Endodermal cell (in vitro differentiated cells): Measurements from ENCODE around the gene EML4. TPM values are rescaled to one million over a fixed set of nuclear protein-coding genes. Genes with fewer than 3 reads are reported as not detected.
"Not testable (repeated sequence)": the region's sequence is repeated elsewhere in the genome, so short reads cannot be mapped to it uniquely, and the experiment has no call there.

ENCODE experiments used
- DNase-seq: peaks from one replicate; pipeline ENCODE4 v3.0.0-alpha.2; 2017
- H3K27ac ChIP-seq: 2 replicates; pipeline ENCODE4 v1.5.1; 2013; ENCODE audit warnings: mild to moderate bottlenecking, low read depth, low read length, moderate library complexity
- H3K27me3 ChIP-seq: 2 replicates; pipeline ENCODE4 v1.6.1; 2013; ENCODE audit warnings: mild to moderate bottlenecking, low read length, moderate library complexity; ENCODE audit not compliant: insufficient read depth, control insufficient read depth, poor library complexity, severe bottlenecking
- H3K36me3 ChIP-seq: 2 replicates; pipeline ENCODE4 v1.7.0; 2013; ENCODE audit warnings: mild to moderate bottlenecking, low read length, moderate library complexity; ENCODE audit not compliant: control insufficient read depth, insufficient read depth
- H3K4me1 ChIP-seq: one replicate; pipeline ENCODE4 v1.7.0; 2013; ENCODE audit warnings: low read length; ENCODE audit not compliant: control insufficient read depth, insufficient read depth
- H3K4me3 ChIP-seq: 2 replicates; pipeline ENCODE4 v1.5.1; 2013; ENCODE audit warnings: mild to moderate bottlenecking, low read length, moderate library complexity
- H3K9ac ChIP-seq: 2 replicates; pipeline ENCODE4 v1.6.1; 2013; ENCODE audit warnings: mild to moderate bottlenecking, low read length, moderate library complexity; ENCODE audit not compliant: poor library complexity, severe bottlenecking; ENCODE audit errors: extremely low read depth
- H3K9me3 ChIP-seq: 2 replicates; pipeline ENCODE4 v1.6.1; 2013; ENCODE audit warnings: mild to moderate bottlenecking, low read length, moderate library complexity; ENCODE audit not compliant: control insufficient read depth
- H3K27ac Mint-ChIP-seq: 2 replicates; pipeline ENCODE4 v1.8.0; 2020; ENCODE audit warnings: mixed read lengths
- H3K27me3 Mint-ChIP-seq: 2 replicates; pipeline ENCODE4 v1.8.0; 2021; ENCODE audit warnings: mild to moderate bottlenecking, mixed read lengths; ENCODE audit not compliant: insufficient read depth
- H3K36me3 Mint-ChIP-seq: 2 replicates; pipeline ENCODE4 v1.8.0; 2020; ENCODE audit warnings: low read depth, mixed read lengths
- H3K4me1 Mint-ChIP-seq: 2 replicates; pipeline ENCODE4 v1.8.0; 2020; ENCODE audit warnings: mixed read lengths
- H3K4me3 Mint-ChIP-seq: 2 replicates; pipeline ENCODE4 v1.8.0; 2020; ENCODE audit warnings: mild to moderate bottlenecking, moderate library complexity, mixed read lengths
- H3K9me3 Mint-ChIP-seq: 2 replicates; pipeline ENCODE4 v1.8.0; 2020; ENCODE audit warnings: mild to moderate bottlenecking, mixed read lengths
- WGBS, 2 experiments: methylation state at CpG; one replicate each; pipeline versions ENCODE4 v1.1.5 to v1.1.7; 2013; ENCODE audit warnings: missing lambda C conversion rate in 2 of 2, mixed read lengths in 1 of 2; ENCODE audit not compliant: insufficient coverage in 1 of 2, insufficient read length in 1 of 2; 5-methylcytosine and 5-hydroxymethylcytosine counted together
- total RNA-seq, 2 donors: library from RNA; stranded (reverse); fragmentation: NEBNext Ultra II Directional in 1 of 2; extraction: Animal tissue kit (Norgen Biotek cat#: 25700) in 1 of 2; gene quantifications; 2 replicates in 1 of 2; 3 replicates in 1 of 2; pipeline ENCODE4 v1.2.1, GENCODE V29; 2021
- TF ChIP-seq, protein P1 (sequence below): fragments of 200-600 bp; sonication (generic); conservative IDR thresholded peaks from 2 replicates; pipeline ENCODE4 v1.5.0; 2021; ENCODE audit warnings: antibody characterized with exemption, mild to moderate bottlenecking

The EML4 gene
- total RNA-seq, 2 donors from 2014 or later: 84.6 to 90.9 TPM

DNA sequence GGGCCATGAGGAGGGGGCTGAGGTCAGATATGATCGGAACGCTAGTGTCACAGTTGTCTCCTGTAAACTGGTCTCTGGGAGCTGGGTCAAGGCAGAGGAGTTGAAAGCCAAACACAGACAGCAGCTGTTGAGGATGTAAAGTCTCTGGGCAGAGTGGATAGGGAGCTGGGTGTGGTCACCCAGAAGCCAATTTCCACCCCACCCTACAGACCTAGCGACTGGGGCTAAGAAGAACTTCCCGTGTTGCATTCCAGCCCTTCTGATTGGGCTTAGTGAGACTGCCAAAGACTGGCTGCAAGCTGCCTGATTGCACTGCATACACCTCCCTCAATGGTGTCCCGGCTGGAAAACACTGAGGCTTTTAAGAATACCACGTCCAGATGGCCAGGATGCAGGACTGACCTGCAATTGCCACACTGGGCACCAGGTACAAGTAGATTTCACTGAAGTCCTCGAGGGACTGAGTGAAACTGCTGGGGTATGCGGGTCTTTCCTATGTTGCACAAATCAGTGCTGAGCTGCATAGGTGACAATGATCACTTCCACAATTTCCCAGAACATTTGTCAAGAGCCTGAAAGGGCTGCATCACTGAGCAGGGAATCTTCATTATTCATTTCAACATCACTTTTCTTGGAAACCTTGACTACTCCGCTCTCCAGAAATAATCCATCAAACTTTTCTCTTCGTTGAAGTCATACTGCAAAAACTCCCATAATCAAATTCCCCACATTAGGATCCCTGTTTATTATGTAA lies 43.1 kb upstream of the EML4 start:
- H3K27ac ChIP-seq: no peak overlapping the region
- H3K27ac Mint-ChIP-seq: no peak overlapping the region
- 78 to 83% methylated on average over 8 to 10 of the region's 10 CpGs for WGBS, 2 experiments
- H3K27me3 Mint-ChIP-seq: no peaks in the 10 kb centered on the region
- TF ChIP-seq, protein P1, sequence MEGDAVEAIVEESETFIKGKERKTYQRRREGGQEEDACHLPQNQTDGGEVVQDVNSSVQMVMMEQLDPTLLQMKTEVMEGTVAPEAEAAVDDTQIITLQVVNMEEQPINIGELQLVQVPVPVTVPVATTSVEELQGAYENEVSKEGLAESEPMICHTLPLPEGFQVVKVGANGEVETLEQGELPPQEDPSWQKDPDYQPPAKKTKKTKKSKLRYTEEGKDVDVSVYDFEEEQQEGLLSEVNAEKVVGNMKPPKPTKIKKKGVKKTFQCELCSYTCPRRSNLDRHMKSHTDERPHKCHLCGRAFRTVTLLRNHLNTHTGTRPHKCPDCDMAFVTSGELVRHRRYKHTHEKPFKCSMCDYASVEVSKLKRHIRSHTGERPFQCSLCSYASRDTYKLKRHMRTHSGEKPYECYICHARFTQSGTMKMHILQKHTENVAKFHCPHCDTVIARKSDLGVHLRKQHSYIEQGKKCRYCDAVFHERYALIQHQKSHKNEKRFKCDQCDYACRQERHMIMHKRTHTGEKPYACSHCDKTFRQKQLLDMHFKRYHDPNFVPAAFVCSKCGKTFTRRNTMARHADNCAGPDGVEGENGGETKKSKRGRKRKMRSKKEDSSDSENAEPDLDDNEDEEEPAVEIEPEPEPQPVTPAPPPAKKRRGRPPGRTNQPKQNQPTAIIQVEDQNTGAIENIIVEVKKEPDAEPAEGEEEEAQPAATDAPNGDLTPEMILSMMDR: no peak
- no peaks in the 10 kb centered on the region for H3K36me3 ChIP-seq
- H3K4me1 Mint-ChIP-seq: peaks cover 28% of the 10 kb centered on the region
- no peak overlapping the region for H3K4me3 ChIP-seq
- peak; percentile 61 for DNase-seq
- no peaks in the 10 kb centered on the region for H3K27me3 ChIP-seq
- no peaks in the 10 kb centered on the region for H3K9me3 Mint-ChIP-seq
- no peak overlapping the region for H3K9ac ChIP-seq
- H3K36me3 Mint-ChIP-seq: no peaks in the 10 kb centered on the region
- H3K4me3 Mint-ChIP-seq: no peak overlapping the region
- H3K4me1 ChIP-seq: peaks cover 10% of the 10 kb centered on the region
- H3K9me3 ChIP-seq: peaks cover 4% of the 10 kb centered on the region

DNA sequence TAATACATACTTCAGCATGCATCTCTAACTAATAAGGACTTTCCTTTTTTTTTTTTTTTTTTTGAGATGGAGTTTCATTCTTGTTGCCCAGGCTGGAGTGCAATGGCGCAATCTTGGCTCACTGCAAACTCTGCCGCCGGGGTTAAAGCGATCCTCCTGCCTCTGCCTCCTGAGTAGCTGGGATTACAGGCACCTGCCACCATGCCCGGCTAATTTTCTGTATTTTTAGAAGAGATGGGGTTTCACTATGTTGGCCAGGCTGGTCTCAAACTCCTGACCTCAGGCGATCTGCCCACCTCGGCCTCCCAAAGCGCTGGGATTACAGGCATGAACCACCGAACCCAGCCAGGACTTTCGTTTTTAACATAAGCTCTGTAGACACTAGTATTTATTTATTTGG lies 42.3 kb upstream of the EML4 start:
- not testable (repeated sequence) for H3K9me3 Mint-ChIP-seq, H3K36me3 Mint-ChIP-seq, DNase-seq, H3K4me3 Mint-ChIP-seq, H3K27me3 Mint-ChIP-seq, H3K27me3 ChIP-seq, H3K9me3 ChIP-seq, H3K27ac ChIP-seq, H3K27ac Mint-ChIP-seq, H3K36me3 ChIP-seq, H3K4me1 ChIP-seq, H3K4me3 ChIP-seq, H3K9ac ChIP-seq
- peaks cover 28% of the 10 kb centered on the region for H3K4me1 Mint-ChIP-seq
- WGBS, 2 experiments: 90 to 91% methylated on average over 5 to 10 of the region's 10 CpGs

DNA sequence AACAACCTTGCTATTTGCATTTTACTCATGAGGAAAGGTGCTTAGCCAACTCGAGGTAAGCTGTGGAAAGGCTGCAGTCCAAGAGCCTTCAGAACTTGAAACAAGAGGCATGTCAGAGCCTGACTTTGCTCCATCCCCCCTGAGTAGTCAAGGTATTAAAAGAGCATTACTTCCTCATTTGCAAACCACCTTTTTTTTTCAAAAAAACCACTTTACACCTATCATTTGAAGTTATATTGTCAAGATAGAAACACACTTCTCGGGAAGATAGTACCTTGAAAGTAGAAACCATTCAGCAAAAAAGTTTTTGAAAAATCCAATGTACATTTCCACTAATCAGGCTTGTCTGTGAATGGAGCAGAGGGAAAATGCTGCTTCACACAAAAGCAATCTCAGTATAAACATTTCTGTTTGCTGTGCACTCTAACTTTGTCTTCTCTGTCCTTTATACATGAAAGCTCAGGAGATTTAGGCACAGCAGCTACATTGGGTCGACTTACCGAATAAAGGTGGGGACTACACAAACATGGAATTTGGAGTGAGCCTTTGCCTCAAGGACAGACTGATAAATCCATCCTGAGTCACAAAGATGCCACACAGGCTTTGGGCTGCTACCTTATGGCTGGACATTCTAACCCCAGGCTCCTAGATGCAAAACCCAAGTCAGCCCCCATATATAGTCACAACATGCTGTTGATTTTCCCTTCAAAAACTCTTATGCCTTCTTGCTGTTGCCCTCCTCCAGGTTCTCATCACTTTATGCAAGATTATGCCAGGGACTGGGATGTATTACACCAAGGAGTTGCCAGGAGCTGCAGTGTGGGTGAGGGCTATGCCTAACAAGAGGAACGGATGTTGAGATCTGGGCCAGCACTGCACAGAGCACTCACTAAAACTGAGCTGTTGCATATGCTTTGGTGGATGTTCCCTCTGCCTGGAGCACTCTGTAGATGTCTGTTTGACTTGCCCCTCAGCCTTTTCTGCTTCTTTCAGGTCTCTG lies 41.4 kb upstream of the EML4 start:
- H3K36me3 ChIP-seq: no peaks in the 10 kb centered on the region
- no peaks in the 10 kb centered on the region for H3K9me3 ChIP-seq
- no peak overlapping the region for H3K9ac ChIP-seq
- TF ChIP-seq, protein P1: no peak
- Mint-ChIP-seq H3K36me3 (no peaks in the 10 kb centered on the region), H3K4me3 (no peak overlapping the region), H3K27ac (no peak overlapping the region), H3K4me1 (peaks cover 35% of the 10 kb centered on the region), H3K27me3 (no peaks in the 10 kb centered on the region), H3K9me3 (no peaks in the 10 kb centered on the region)
- no peak for DNase-seq
- whole genome bisulfite sequencing, 2 experiments: 72 to 82% methylated on average over 5 of the region's 5 CpGs
- peaks cover 14% of the 10 kb centered on the region for H3K4me1 ChIP-seq
- H3K27ac ChIP-seq: no peak overlapping the region
- no peaks in the 10 kb centered on the region for H3K27me3 ChIP-seq
- H3K4me3 ChIP-seq: no peak overlapping the region
